HEK293T (cell line): Measurements from ENCODE around the gene DYNC1LI2.

Source experiments
- CTCF ChIA-PET: fragments of 350-600 bp; formaldehyde crosslinking; extraction: SDS; loops from one replicate; lab custom pipeline; 2021; ENCODE audit warnings: antibody characterized with exemption, inconsistent platforms; lab: Yijun Ruan, JAX
- POLR2A ChIA-PET: fragments of 350-600 bp; formaldehyde crosslinking; extraction: SDS; loops from one replicate; lab custom pipeline; 2020; ENCODE audit warnings: antibody characterized with exemption, inconsistent platforms; lab: Yijun Ruan, JAX
- DNase-seq: peaks from one replicate; pipeline ENCODE4 v3.0.0; 2012; ENCODE audit warnings: mixed read lengths; ENCODE audit errors: extremely low spot score
- ARNT ChIP-seq: fragments of 450-650 bp; IDR thresholded peaks from 2 replicates; pipeline ENCODE4 v1.6.1; 2017; ENCODE audit warnings: mild to moderate bottlenecking
- CTBP1 ChIP-seq: fragments of 450-650 bp; IDR thresholded peaks from 2 replicates; pipeline ENCODE4 v1.6.1; 2016; ENCODE audit warnings: borderline replicate concordance
- FOXK2 ChIP-seq: fragments of 450-650 bp; IDR thresholded peaks from 2 replicates; pipeline ENCODE4 v1.6.1; 2016; ENCODE audit warnings: mild to moderate bottlenecking
- NFRKB ChIP-seq: fragments of 450-650 bp; IDR thresholded peaks from 2 replicates; pipeline ENCODE4 v1.6.1; 2016; ENCODE audit warnings: mild to moderate bottlenecking, moderate library complexity
- SP1 ChIP-seq: fragments of 450-650 bp; IDR thresholded peaks from 2 replicates; pipeline ENCODE4 v1.6.1; 2017
- TARDBP ChIP-seq: fragments of 450-650 bp; IDR thresholded peaks from 2 replicates; pipeline ENCODE4 v1.6.1; 2016
- ZNF384 ChIP-seq: fragments of 450-650 bp; IDR thresholded peaks from 2 replicates; pipeline ENCODE4 v1.6.1; 2016

DYNC1LI2 gene

DNA sequence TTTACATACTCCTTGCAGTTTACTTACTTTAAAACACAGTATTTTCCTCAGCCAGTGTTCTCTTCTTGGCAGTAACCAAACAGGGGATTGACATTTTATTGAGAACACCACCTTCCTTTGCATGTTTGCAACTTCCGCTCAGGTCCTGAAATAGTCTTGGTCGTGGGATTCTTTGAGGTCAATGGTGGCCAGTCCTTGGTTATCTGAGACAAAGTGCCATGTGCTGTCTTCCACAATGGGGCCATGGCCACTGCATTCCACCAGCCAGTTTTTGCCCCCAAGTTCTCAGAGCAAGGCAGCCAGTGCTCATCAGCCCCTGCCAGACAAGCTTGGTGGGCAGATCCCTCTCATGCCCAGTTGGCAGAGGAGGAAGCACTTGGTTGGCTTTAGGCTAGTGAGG is 77.7 kb downstream of the DYNC1LI2 start:
- ChIA-PET POLR2A (no interaction called here), CTCF (no interaction called here)
- DNase-seq = no peak
- no peak for TF ChIP-seq SP1
- no peak for TF ChIP-seq TARDBP
- no peak for TF ChIP-seq NFRKB
- TF ChIP-seq ARNT = no peak
- TF ChIP-seq CTBP1 = no peak
- TF ChIP-seq FOXK2 = no peak
- no peak for TF ChIP-seq ZNF384
